OCI-LY1 (cell line): ENCODE data around the gene LRCH3.

Experiments used
- H2AFZ ChIP-seq: fragments of 200-600 bp; sonication (generic), shearing (Covaris generic); 2 replicates; pipeline ENCODE4 v1.6.0; 2014; ENCODE audit warnings: antibody characterized with exemption, mild to moderate bottlenecking, low read length
- H3F3A ChIP-seq: fragments of 200-600 bp; sonication (generic), shearing (Covaris generic); 2 replicates; pipeline ENCODE4 v1.6.0; 2014; ENCODE audit warnings: mild to moderate bottlenecking, antibody characterized with exemption, low read length, moderate library complexity; ENCODE audit not compliant: insufficient read depth
- H3K27ac ChIP-seq: fragments of 200-600 bp; sonication (generic); 2 replicates; pipeline ENCODE4 v1.5.1; 2014; ENCODE audit warnings: low read length, mixed run types, mild to moderate bottlenecking, low read depth; ENCODE audit not compliant: poor library complexity, severe bottlenecking
- H3K27me3 ChIP-seq: fragments of 200-600 bp; sonication (generic); 2 replicates; pipeline ENCODE4 v1.6.0; 2014; ENCODE audit warnings: antibody characterized with exemption, mild to moderate bottlenecking, low read length, moderate library complexity; ENCODE audit not compliant: insufficient read depth
- H3K36me3 ChIP-seq: fragments of 200-600 bp; sonication (generic); 2 replicates; pipeline ENCODE4 v1.6.1; 2014; ENCODE audit warnings: mild to moderate bottlenecking, antibody characterized with exemption, low read length, moderate library complexity, mixed read lengths; ENCODE audit not compliant: insufficient read depth
- H3K4me1 ChIP-seq: fragments of 200-600 bp; sonication (generic); 2 replicates; pipeline ENCODE4 v1.5.1; 2014; ENCODE audit warnings: mild to moderate bottlenecking, low read length, moderate library complexity; ENCODE audit not compliant: insufficient read depth, severe bottlenecking
- H3K4me2 ChIP-seq: fragments of 200-600 bp; sonication (generic), shearing (Covaris generic); 2 replicates; pipeline ENCODE4 v1.6.1; 2014; ENCODE audit warnings: low read length
- H3K4me3 ChIP-seq: fragments of 200-600 bp; sonication (generic); 2 replicates; pipeline ENCODE4 v1.5.1; 2014; ENCODE audit warnings: low read length, low read depth, mild to moderate bottlenecking, mixed read lengths; ENCODE audit not compliant: poor library complexity, severe bottlenecking
- H3K79me2 ChIP-seq: fragments of 200-600 bp; shearing (Covaris generic); 2 replicates; pipeline ENCODE4 v1.6.1; 2016; ENCODE audit warnings: mixed run types, low read length, mixed read lengths; ENCODE audit not compliant: insufficient read depth
- H3K9ac ChIP-seq: fragments of 200-600 bp; sonication (generic), shearing (Covaris generic); 2 replicates; pipeline ENCODE4 v1.6.1; 2014; ENCODE audit warnings: mild to moderate bottlenecking, low read length, mixed read lengths
- H3K9me2 ChIP-seq: fragments of 200-600 bp; sonication (generic), shearing (Covaris generic); 2 replicates; pipeline ENCODE4 v1.6.1; 2014; ENCODE audit warnings: low read depth, mild to moderate bottlenecking, low read length, mixed read lengths
- H3K9me3 ChIP-seq: fragments of 200-600 bp; shearing (Covaris generic); 2 replicates; pipeline ENCODE4 v1.6.1; 2014; ENCODE audit warnings: low read length, mixed read lengths
- H4K20me1 ChIP-seq: fragments of 200-600 bp; sonication (generic), shearing (Covaris generic); 2 replicates; pipeline ENCODE4 v1.6.0; 2016; ENCODE audit warnings: mild to moderate bottlenecking, low read length; ENCODE audit not compliant: insufficient read depth
- CTCF ChIP-seq: fragments of 200-600 bp; sonication (generic), shearing (Covaris generic); IDR thresholded peaks from 2 replicates; pipeline ENCODE4 v1.5.1; 2017; ENCODE audit warnings: mild to moderate bottlenecking, antibody characterized with exemption, low read length, moderate library complexity, mixed read lengths
- EZH2 ChIP-seq: fragments of 200-600 bp; sonication (generic), shearing (Covaris generic); IDR thresholded peaks from 2 replicates; pipeline ENCODE4 v1.8.0; 2017; ENCODE audit warnings: borderline replicate concordance, mixed run types, mild to moderate bottlenecking, antibody characterized with exemption, low read length, moderate library complexity, mixed read lengths

LRCH3 gene

GRCh38 chr3:197791113-197791891 is at the start of gene LRCH3:
Gene LRCH3 (plus strand): TSS chr3:197791254. CDS start chr3:197791279, 25 bp downstream.
- H3K4me1 ChIP-seq: peaks cover 51% of the 10 kb centered on the region

GRCh38 chr3:197742787-197743186 is 48.3 kb upstream of the LRCH3 start:
- H3K4me1 ChIP-seq: peaks cover 24% of the 10 kb centered on the region
- peaks cover 4% of the 10 kb centered on the region for H3K9me3 ChIP-seq
- peaks cover 6% of the 10 kb centered on the region for H3K36me3 ChIP-seq
- no peak overlapping the region for H3K9ac ChIP-seq
- H3K9me2 ChIP-seq: no peaks in the 10 kb centered on the region
- no peaks in the 10 kb centered on the region for H3K79me2 ChIP-seq
- no peak overlapping the region for H3K27ac ChIP-seq
- H2AFZ ChIP-seq: no peak overlapping the region
- no peaks in the 10 kb centered on the region for H3K27me3 ChIP-seq
- no peak for TF ChIP-seq EZH2
- TF ChIP-seq CTCF: no peak
- H3F3A ChIP-seq: peaks cover 7% of the 10 kb centered on the region; the same call in 1 of the 2 replicates
- H3K4me2 ChIP-seq: no peak overlapping the region
- H4K20me1 ChIP-seq: no peaks in the 10 kb centered on the region
- H3K4me3 ChIP-seq: no peak overlapping the region

More at GRCh38 chr3:197791113-197791891, at the start of gene LRCH3:
- Histone ChIP-seq H3K79me2 (peaks cover 44% of the 10 kb centered on the region), H4K20me1 (no peaks in the 10 kb centered on the region), H3K36me3 (no peaks in the 10 kb centered on the region), H3K4me3 (peak within 1 kb of the TSS; percentile 79), H2AFZ (no peak within 1 kb of the TSS; the same call in 1 of the 2 replicates), H3K27ac (peak within 1 kb of the TSS; percentile 90), H3K9me3 (no peaks in the 10 kb centered on the region), H3K9ac (peak within 1 kb of the TSS; percentile 83), H3F3A (0 out of 2 replicates have a peak, but pooled peaks cover 8% of the 10 kb centered on the region), H3K4me2 (peak within 1 kb of the TSS; percentile 69), H3K9me2 (no peaks in the 10 kb centered on the region), H3K27me3 (no peaks in the 10 kb centered on the region)
- no peak for TF ChIP-seq CTCF
- TF ChIP-seq EZH2: no peak

- H3K79me2 ChIP-seq: peaks cover 7% of the 10 kb centered on the region
- no peak overlapping the region for H3K9ac ChIP-seq
- H4K20me1 ChIP-seq: no peaks in the 10 kb centered on the region
- H2AFZ ChIP-seq: no peak overlapping the region
- H3K9me2 ChIP-seq: no peaks in the 10 kb centered on the region
- peaks cover 13% of the 10 kb centered on the region; the same call in 1 of the 2 replicates for H3F3A ChIP-seq
- H3K27ac ChIP-seq: peak overlapping the region; percentile 65
- peaks cover 6% of the 10 kb centered on the region for H3K36me3 ChIP-seq
- no peaks in the 10 kb centered on the region for H3K27me3 ChIP-seq
- no peak overlapping the region for H3K4me2 ChIP-seq
- no peak for TF ChIP-seq EZH2
- no peak for TF ChIP-seq CTCF
- peaks cover 35% of the 10 kb centered on the region for H3K4me1 ChIP-seq
- peaks cover 4% of the 10 kb centered on the region for H3K9me3 ChIP-seq
- H3K4me3 ChIP-seq: no peak overlapping the region
These were observed 44.8 kb upstream of the LRCH3 start for GRCh38 chr3:197746209-197746608.
